ENCODE data around the gene CCDC178. TPM values are rescaled to one million over a fixed set of nuclear protein-coding genes. Genes with fewer than 3 reads are reported as not detected.

The CCDC178 gene
- total RNA-seq, 1 donor, result 0.72 TPM

DNA sequence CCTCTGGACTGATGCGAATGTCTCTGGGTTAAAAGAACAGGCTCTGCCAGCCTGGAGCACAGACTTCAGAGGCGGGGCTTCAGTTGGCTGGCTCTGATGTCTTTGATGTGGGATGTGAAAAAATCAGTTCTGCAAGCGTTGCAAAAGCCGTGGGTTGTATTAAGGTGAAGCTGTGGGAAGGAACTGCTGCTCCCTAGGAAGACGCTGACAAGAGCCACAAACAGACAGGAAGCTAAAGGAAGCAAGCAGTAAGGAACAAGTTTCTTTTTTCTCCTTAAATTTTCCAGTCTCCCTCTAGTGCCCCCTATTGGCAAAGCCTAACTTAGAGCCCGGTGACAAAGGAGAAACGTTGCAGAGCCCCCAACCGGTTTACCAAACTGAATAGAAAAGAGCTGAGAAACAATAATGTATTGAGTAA is 239.0 kb downstream of the CCDC178 start:
- peak; percentile 42 for TF ChIP-seq CTCF (IDR thresholded peaks at IDR 0.05; ENCODE audit: insufficient read depth, low read length)
- no peak overlapping the region for H3K4me3 ChIP-seq (ENCODE audit: low read depth, low read length)
- DNase-seq (ENCODE audit: low read depth), result peak; percentile 11

GRCh38 chr18:33195795-33196194 is 244.7 kb downstream of the CCDC178 start:
- no peak for TF ChIP-seq CTCF (IDR thresholded peaks at IDR 0.05; ENCODE audit: insufficient read depth, low read length)
- no peak overlapping the region for H3K4me3 ChIP-seq (ENCODE audit: low read depth, low read length)
- DNase-seq (ENCODE audit: low read depth), result no peak

DNA sequence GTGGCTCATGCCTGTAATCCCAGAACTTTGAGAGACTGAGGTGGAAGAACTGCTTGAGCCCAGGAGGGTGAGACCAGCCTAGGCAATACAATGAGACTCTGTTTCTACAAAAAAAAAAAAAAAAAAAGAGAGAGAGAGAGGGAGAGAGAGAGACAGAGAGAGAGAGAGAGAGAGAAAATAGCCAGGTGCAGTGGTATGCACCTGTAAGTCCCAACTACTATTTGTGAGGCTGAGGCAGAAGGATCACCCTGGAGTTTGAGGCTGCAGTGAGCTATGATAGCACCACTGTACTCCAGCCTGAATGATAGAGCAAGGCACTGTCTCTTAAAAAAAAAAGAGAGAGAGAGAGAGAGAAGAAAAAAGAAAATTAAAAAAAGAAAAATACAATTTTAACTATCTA is 245.7 kb downstream of the CCDC178 start:
- no peak for TF ChIP-seq CTCF (IDR thresholded peaks at IDR 0.05; ENCODE audit: insufficient read depth, low read length)
- no peak overlapping the region for H3K4me3 ChIP-seq (ENCODE audit: low read depth, low read length)
- no peak for DNase-seq (ENCODE audit: low read depth)

DNA sequence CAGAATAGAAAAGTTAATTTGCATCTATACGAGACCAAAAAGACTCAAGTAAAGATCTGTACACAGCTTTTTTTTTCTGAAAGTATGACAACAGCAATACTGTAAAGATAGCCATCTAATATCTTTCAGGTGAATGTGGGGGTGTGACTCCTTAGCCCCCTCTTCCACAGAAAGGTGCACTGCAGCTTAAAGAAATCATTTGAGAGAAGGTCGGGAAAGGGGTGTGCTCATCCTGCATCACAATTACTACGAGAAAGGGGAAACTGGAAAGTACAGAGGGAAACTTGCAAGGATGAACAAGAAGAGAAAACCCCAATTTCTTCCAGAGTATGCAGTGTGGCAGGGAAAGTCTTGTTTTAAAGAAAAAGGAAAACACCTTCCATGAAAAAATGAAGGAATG is 255.6 kb downstream of the CCDC178 start:
- no peak overlapping the region for H3K4me3 ChIP-seq (ENCODE audit: low read depth, low read length)
- no peak for TF ChIP-seq CTCF (IDR thresholded peaks at IDR 0.05; ENCODE audit: insufficient read depth, low read length)
- DNase-seq (ENCODE audit: low read depth), result no peak

DNA sequence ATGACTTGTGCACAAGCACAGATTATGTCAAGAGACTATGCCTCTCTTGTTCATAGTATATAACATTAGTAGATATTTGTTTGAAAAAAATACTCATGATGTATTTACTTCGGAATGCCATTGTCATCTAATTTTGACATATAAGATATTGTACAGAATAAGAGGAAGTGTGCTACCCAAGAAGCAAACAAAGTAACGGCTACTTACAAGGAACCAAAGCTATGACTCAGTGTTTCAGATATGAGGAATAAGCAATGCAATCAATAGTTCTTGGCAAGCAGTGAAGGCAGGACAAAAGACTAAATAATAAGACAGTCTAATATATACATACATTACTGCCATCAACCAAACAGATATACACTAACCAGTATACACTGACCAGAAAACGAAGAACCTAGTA is 256.3 kb downstream of the CCDC178 start:
- DNase-seq (ENCODE audit: low read depth), result no peak
- no peak overlapping the region for H3K4me3 ChIP-seq (ENCODE audit: low read depth, low read length)
- TF ChIP-seq CTCF (IDR thresholded peaks at IDR 0.05; ENCODE audit: insufficient read depth, low read length), result no peak

DNA sequence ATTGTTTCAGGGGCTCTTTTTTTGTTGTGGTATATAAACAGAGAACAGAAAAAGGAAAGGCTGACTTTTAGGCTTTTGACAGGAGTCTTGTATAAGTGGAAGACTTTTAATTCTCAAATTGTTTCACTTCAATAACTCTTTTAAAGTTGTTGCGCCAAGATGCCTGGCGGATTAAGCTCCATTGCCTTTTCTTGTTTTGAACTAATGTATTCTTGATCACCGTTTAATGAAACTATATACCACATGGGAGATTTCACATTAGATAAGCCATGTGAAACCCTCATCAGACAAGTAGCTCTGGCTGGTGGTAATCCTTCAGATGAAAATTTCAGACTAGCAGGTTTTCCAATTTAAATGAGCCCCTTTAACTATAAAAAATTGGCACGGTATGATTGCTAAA is 257.4 kb downstream of the CCDC178 start:
- no peak for DNase-seq (ENCODE audit: low read depth)
- TF ChIP-seq CTCF (IDR thresholded peaks at IDR 0.05; ENCODE audit: insufficient read depth, low read length), result no peak

GRCh38 chr18:33181016-33181415 is 259.5 kb downstream of the CCDC178 start:
- no peak for TF ChIP-seq CTCF (IDR thresholded peaks at IDR 0.05; ENCODE audit: insufficient read depth, low read length)
- no peak overlapping the region for H3K4me3 ChIP-seq (ENCODE audit: low read depth, low read length)
- DNase-seq (ENCODE audit: low read depth), result no peak

More for the DNA sequence above, 257.4 kb downstream of the CCDC178 start:
- H3K4me3 ChIP-seq (ENCODE audit: low read depth, low read length), result no peak overlapping the region
